Mesenteric fat pad (tissue), 1 donor: ENCODE data around the gene CRYL1. TPM values are rescaled to one million over a fixed set of nuclear protein-coding genes. Genes with fewer than 3 reads are reported as not detected.

ENCODE experiments used
- DNase-seq: peaks from one replicate; pipeline ENCODE4 v3.0.0-alpha.2; 2020; ENCODE audit warnings: low spot score
- total RNA-seq: library from RNA; stranded (reverse); fragmentation: NEBNext Ultra II Directional; extraction: Animal tissue kit (Norgen Biotek cat#: 25700); gene quantifications from one replicate; pipeline ENCODE4 v1.2.1, GENCODE V29; 2021
- donor health status: DM: yes; HTN: yes; CAD: no.

The CRYL1 gene
- total RNA-seq, 1 donor from 2014 or later, result 31.0 TPM

- no peak for DNase-seq
Measured at GRCh38 chr13:20428666-20429644, 96.7 kb downstream of the CRYL1 start.

GRCh38 chr13:20426766-20427448 lies 98.8 kb downstream of the CRYL1 start:
- DNase-seq, result no peak

GRCh38 chr13:20425819-20426219 lies 99.8 kb downstream of the CRYL1 start:
- peak; percentile 78 for DNase-seq

- peak; percentile 57 for DNase-seq
Measured at GRCh38 chr13:20424949-20425348, 100.7 kb downstream of the CRYL1 start.

- DNase-seq, result no peak
Measured at GRCh38 chr13:20424559-20424852, 101.2 kb downstream of the CRYL1 start.

GRCh38 chr13:20422362-20422761 lies 103.3 kb downstream of the CRYL1 start:
- DNase-seq, result peak; percentile 14

GRCh38 chr13:20420938-20421337 lies 104.7 kb downstream of the CRYL1 start:
- DNase-seq, result no peak

GRCh38 chr13:20418953-20419352 lies 106.7 kb downstream of the CRYL1 start:
- peak; percentile 24 for DNase-seq

GRCh38 chr13:20416223-20416745 lies 109.4 kb downstream of the CRYL1 start:
- peak; percentile 73 for DNase-seq

GRCh38 chr13:20415694-20416107 lies 110.0 kb downstream of the CRYL1 start:
- DNase-seq, result peak; percentile 75

GRCh38 chr13:20415306-20415679 lies 110.4 kb downstream of the CRYL1 start:
- DNase-seq, result peak; percentile 84

- DNase-seq, result peak; percentile 80
Measured at GRCh38 chr13:20414546-20415305, 110.9 kb downstream of the CRYL1 start.

GRCh38 chr13:20412691-20413355 lies 112.8 kb downstream of the CRYL1 start:
- peak; percentile 30 for DNase-seq

- DNase-seq, result no peak
Measured at GRCh38 chr13:20411638-20412342, 113.9 kb downstream of the CRYL1 start.

GRCh38 chr13:20410726-20411125 lies 114.9 kb downstream of the CRYL1 start:
- peak; percentile 75 for DNase-seq

- peak; percentile 41 for DNase-seq
Measured at GRCh38 chr13:20408181-20408580, 117.5 kb downstream of the CRYL1 start.

GRCh38 chr13:20407759-20408158 lies 117.9 kb downstream of the CRYL1 start:
- peak; percentile 45 for DNase-seq

- peak; percentile 67 for DNase-seq
Measured at GRCh38 chr13:20405691-20406090, 120.0 kb downstream of the CRYL1 start.

- peak; percentile 41 for DNase-seq
Measured at GRCh38 chr13:20404488-20405222, 121.0 kb downstream of the CRYL1 start.
